WERI-Rb-1 (cell line): ENCODE results near the gene PHLDA2.

Experiments
- DNase-seq: peaks from one replicate; pipeline ENCODE4 v3.0.0-alpha.2; 2020
- H3K27ac ChIP-seq: fragments of 250-450 bp; sonication (Bioruptor Pico); 2 replicates; pipeline ENCODE4 v1.5.1; 2020; ENCODE audit warnings: mild to moderate bottlenecking, moderate library complexity
- H3K27me3 ChIP-seq: fragments of 250-450 bp; sonication (Bioruptor Pico); 2 replicates; pipeline ENCODE4 v1.5.1; 2021; ENCODE audit warnings: mild to moderate bottlenecking, low read depth, moderate library complexity; ENCODE audit not compliant: insufficient read depth, severe bottlenecking
- H3K36me3 ChIP-seq: fragments of 250-450 bp; sonication (Bioruptor Pico); 2 replicates; pipeline ENCODE4 v1.5.1; 2020; ENCODE audit warnings: mild to moderate bottlenecking, moderate library complexity
- H3K4me3 ChIP-seq: 2 replicates; pipeline ENCODE4 v1.5.1; 2011; ENCODE audit warnings: low read depth, mild to moderate bottlenecking, control low read depth, low read length
- H3K9me3 ChIP-seq: fragments of 250-450 bp; sonication (Bioruptor Pico); 2 replicates; pipeline ENCODE4 v1.5.1; 2021; ENCODE audit warnings: mild to moderate bottlenecking, moderate library complexity; ENCODE audit not compliant: severe bottlenecking
- TF ChIP-seq, protein P1 (sequence below): IDR thresholded peaks from 2 replicates; pipeline ENCODE4 v1.5.1; 2011; ENCODE audit warnings: low read depth, mild to moderate bottlenecking, control low read depth, inconsistent platforms, low read length

The PHLDA2 gene

GRCh38 chr11:2886191-2886894 lies 42.9 kb downstream of the PHLDA2 start:
- DNase-seq: peak; percentile 74
- Histone ChIP-seq H3K4me3 (peak overlapping the region; percentile 38), H3K36me3 (peaks cover 5% of the 10 kb centered on the region), H3K27ac (peak overlapping the region; percentile 68), H3K9me3 (no peaks in the 10 kb centered on the region), H3K27me3 (no peaks in the 10 kb centered on the region)
- TF ChIP-seq, protein P1, sequence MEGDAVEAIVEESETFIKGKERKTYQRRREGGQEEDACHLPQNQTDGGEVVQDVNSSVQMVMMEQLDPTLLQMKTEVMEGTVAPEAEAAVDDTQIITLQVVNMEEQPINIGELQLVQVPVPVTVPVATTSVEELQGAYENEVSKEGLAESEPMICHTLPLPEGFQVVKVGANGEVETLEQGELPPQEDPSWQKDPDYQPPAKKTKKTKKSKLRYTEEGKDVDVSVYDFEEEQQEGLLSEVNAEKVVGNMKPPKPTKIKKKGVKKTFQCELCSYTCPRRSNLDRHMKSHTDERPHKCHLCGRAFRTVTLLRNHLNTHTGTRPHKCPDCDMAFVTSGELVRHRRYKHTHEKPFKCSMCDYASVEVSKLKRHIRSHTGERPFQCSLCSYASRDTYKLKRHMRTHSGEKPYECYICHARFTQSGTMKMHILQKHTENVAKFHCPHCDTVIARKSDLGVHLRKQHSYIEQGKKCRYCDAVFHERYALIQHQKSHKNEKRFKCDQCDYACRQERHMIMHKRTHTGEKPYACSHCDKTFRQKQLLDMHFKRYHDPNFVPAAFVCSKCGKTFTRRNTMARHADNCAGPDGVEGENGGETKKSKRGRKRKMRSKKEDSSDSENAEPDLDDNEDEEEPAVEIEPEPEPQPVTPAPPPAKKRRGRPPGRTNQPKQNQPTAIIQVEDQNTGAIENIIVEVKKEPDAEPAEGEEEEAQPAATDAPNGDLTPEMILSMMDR: peak; percentile 66

GRCh38 chr11:2885678-2886081 lies 43.5 kb downstream of the PHLDA2 start, which contains the start of gene CDKN1C:
CDKN1C (minus strand) TSS chr11:2885775; CDS start chr11:2885456, 319 bp downstream.
- TF ChIP-seq, protein P1: no peak

GRCh38 chr11:2885017-2885677 lies 44.1 kb downstream of the PHLDA2 start:
- H3K4me3 ChIP-seq: peak overlapping the region; percentile 65
- H3K27me3 ChIP-seq: no peaks in the 10 kb centered on the region
- DNase-seq: peak; percentile 66
- peaks cover 5% of the 10 kb centered on the region for H3K36me3 ChIP-seq
- H3K9me3 ChIP-seq: no peaks in the 10 kb centered on the region
- H3K27ac ChIP-seq: peak overlapping the region; percentile 46
- TF ChIP-seq, protein P1: peak; percentile 62

More at GRCh38 chr11:2885678-2886081, 43.5 kb downstream of the PHLDA2 start, which contains the start of gene CDKN1C:
- DNase-seq: peak; percentile 88
- peak within 1 kb of the TSS; percentile 65 for H3K4me3 ChIP-seq
- H3K27ac ChIP-seq: peak within 1 kb of the TSS; percentile 68
- no peaks in the 10 kb centered on the region for H3K27me3 ChIP-seq
- peaks cover 5% of the 10 kb centered on the region for H3K36me3 ChIP-seq
- H3K9me3 ChIP-seq: no peaks in the 10 kb centered on the region

DNA sequence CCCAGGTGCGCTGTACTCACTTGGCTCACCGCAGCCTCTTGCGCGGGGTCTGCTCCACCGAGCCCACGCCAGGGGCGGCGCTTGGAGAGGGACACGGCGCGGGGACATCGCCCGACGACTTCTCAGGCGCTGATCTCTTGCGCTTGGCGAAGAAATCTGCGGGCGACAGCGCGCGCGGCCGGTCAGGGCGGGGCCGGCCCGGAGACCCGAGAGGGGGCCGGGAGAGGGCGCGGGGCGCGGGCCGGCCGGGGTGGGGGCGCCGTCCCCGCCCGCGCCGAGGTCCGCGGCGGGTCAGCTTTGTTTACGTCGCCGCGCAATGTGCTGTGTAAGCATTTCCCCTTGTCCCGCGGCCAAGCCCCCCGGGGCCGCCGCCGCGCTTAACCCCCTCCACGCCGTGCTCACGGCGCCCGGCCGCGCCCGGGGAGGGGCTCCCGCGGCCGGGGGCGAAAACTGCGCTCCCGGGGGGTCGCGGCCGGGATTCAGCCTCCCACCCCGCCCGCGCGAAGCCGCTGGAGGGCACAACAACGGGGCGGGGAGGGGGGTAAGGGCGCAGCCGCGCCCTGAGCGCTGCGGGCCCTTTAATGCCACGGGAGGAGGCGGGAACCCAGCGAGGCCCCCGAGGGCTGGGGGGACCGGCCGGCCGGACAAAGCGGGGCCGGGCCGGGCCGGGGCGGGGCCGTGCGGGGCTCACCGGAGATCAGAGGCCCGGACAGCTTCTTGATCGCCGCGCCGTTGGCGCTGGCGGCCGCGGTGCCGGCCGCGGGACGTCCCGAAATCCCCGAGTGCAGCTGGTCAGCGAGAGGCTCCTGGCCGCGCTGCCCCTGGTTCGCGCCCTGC lies 45.0 kb downstream of the PHLDA2 start:
- Histone ChIP-seq H3K27me3 (no peaks in the 10 kb centered on the region), H3K4me3 (peak overlapping the region; percentile 58), H3K27ac (peak overlapping the region; percentile 67; the same call in 1 of the 2 replicates), H3K36me3 (peaks cover 5% of the 10 kb centered on the region), H3K9me3 (no peaks in the 10 kb centered on the region)
- DNase-seq: peak; percentile 47
- TF ChIP-seq, protein P1: no peak

GRCh38 chr11:2883640-2883978 lies 45.6 kb downstream of the PHLDA2 start:
- peak overlapping the region; percentile 58 for H3K4me3 ChIP-seq
- no peak overlapping the region for H3K27ac ChIP-seq
- peaks cover 5% of the 10 kb centered on the region for H3K36me3 ChIP-seq
- TF ChIP-seq, protein P1: no peak
- no peaks in the 10 kb centered on the region for H3K9me3 ChIP-seq
- DNase-seq: no peak
- H3K27me3 ChIP-seq: no peaks in the 10 kb centered on the region
